K562 (cell line): Measurements from ENCODE around the gene VWA5B1. TPM values are rescaled to one million over a fixed set of nuclear protein-coding genes. Genes with fewer than 3 reads are reported as not detected.

ENCODE experiments used
- ATAC-seq: fragments of 200-7000 bp; cut with Tn5 transposase; 3 replicates; pipeline ENCODE4 v1.9.1; 2020; ENCODE audit warnings: moderate library complexity
- BruUV-seq: library from RNA; stranded (reverse); fragments of 400-500 nt; replicated peaks from 2 replicates; lab custom pipeline; 2021; lab: Mats Ljungman, UMichigan
- CTCF ChIA-PET: fragments of 300-600 bp; formaldehyde crosslinking; extraction: SDS; loops from one replicate; lab custom pipeline; 2021; ENCODE audit warnings: low intra/inter-chr PET ratio; lab: Yijun Ruan, JAX
- POLR2A ChIA-PET: fragments of 300-600, 350-650 bp; sonication (Branson Sonifier 250); formaldehyde crosslinking; extraction: SDS; loops from one replicate; lab custom pipeline; 2021; ENCODE audit warnings: antibody characterized with exemption, inconsistent platforms; lab: Yijun Ruan, JAX
- DNase-seq, 4 experiments: peaks; one replicate each; pipeline versions ENCODE4 v3.0.0 to v3.0.0-alpha.2; 2011 to 2018; ENCODE audit warnings: low spot score in 3 of 4, mixed read lengths in 3 of 4; ENCODE audit errors: extremely low read depth in 1 of 4
- FAIRE-seq: peaks from 2 replicates; lab custom pipeline; 2011; peaks lifted over from hg19 to GRCh38; lab: Jason Lieb, UNC
- H2AFZ ChIP-seq: 2 replicates; pipeline ENCODE4 v1.6.0; 2011; ENCODE audit warnings: low read depth, low read length, control low read depth, inconsistent platforms
- H3K27ac ChIP-seq: fragments of 200-600 bp; 3 replicates; pipeline ENCODE4 v1.8.0; 2011; ENCODE audit warnings: low read depth, mild to moderate bottlenecking, control low read depth, inconsistent platforms, low read length, moderate library complexity, mixed read lengths; ENCODE audit errors: extremely low read depth
- H3K27me3 ChIP-seq, 2 experiments: fragments of 300-600 bp in 1 of 2; 2 replicates in 1 of 2; 3 replicates in 1 of 2; pipeline versions ENCODE4 v1.6.0 to v1.8.0; 2011; ENCODE audit warnings: inconsistent platforms in 2 of 2, low read length in 2 of 2, mild to moderate bottlenecking in 1 of 2, mixed read lengths in 1 of 2, moderate library complexity in 1 of 2; ENCODE audit not compliant: control insufficient read depth in 2 of 2, insufficient read depth in 2 of 2
- H3K36me3 ChIP-seq: fragments of 300-600 bp; 3 replicates; pipeline ENCODE4 v1.8.0; 2011; ENCODE audit warnings: mild to moderate bottlenecking, low read length, inconsistent platforms; ENCODE audit not compliant: control insufficient read depth, insufficient read depth
- H3K4me1 ChIP-seq, 2 experiments: fragments of 200-600 bp in 1 of 2; replicated peaks in 1 of 2; 2 replicates in 1 of 2; 3 replicates in 1 of 2; pipeline versions ENCODE4 v1.5.1 to v1.8.0; 2011; ENCODE audit warnings: inconsistent platforms in 2 of 2, low read length in 2 of 2, mild to moderate bottlenecking in 1 of 2, mixed read lengths in 1 of 2, moderate library complexity in 1 of 2; ENCODE audit not compliant: control insufficient read depth in 2 of 2, insufficient read depth in 2 of 2
- H3K4me2 ChIP-seq: 2 replicates; pipeline ENCODE4 v1.6.1; 2011; ENCODE audit warnings: low read length, control low read depth, inconsistent platforms, mixed read lengths; ENCODE audit not compliant: insufficient read depth
- H3K4me3 ChIP-seq: fragments of 200-600 bp; sonication (generic), shearing (Covaris generic); 2 replicates; pipeline ENCODE4 v1.5.1; 2016; ENCODE audit warnings: control low read depth, inconsistent platforms
- H3K79me2 ChIP-seq: fragments of 200-600 bp; 3 replicates; pipeline ENCODE4 v1.8.0; 2011; ENCODE audit warnings: low read length, inconsistent platforms; ENCODE audit not compliant: control insufficient read depth, insufficient read depth
- H3K9ac ChIP-seq, 2 experiments: 2 replicates each; pipeline versions ENCODE4 v1.6.0 to v1.6.1; 2011; ENCODE audit warnings: low read depth in 2 of 2, low read length in 2 of 2, control low read depth in 1 of 2, inconsistent platforms in 1 of 2, mild to moderate bottlenecking in 1 of 2, mixed read lengths in 1 of 2; ENCODE audit not compliant: insufficient read depth in 1 of 2
- H3K9me1 ChIP-seq: one replicate; pipeline ENCODE4 v1.6.0; 2011; ENCODE audit warnings: inconsistent platforms, mild to moderate bottlenecking, low read length, moderate library complexity; ENCODE audit not compliant: control insufficient read depth, insufficient read depth
- H3K9me3 ChIP-seq: replicated peaks from 2 replicates; pipeline ENCODE4 v1.5.1; 2011; ENCODE audit warnings: low read depth, low read length, inconsistent platforms; ENCODE audit not compliant: control insufficient read depth, insufficient read depth
- H4K20me1 ChIP-seq: replicated peaks from 2 replicates; pipeline ENCODE4 v1.6.1; 2011; ENCODE audit warnings: low read length, inconsistent platforms, mixed read lengths; ENCODE audit not compliant: control insufficient read depth, insufficient read depth
- ADNP ChIP-seq: fragments of 200-800 bp; sonication (Bioruptor generic); IDR thresholded peaks from 2 replicates; pipeline ENCODE4 v1.6.1; 2016; ENCODE audit warnings: missing genetic modification characterization, missing compliant biosample characterization
- CBFA2T2 ChIP-seq: fragments of 450-650 bp; conservative IDR thresholded peaks from 2 replicates; pipeline ENCODE4 v1.6.1; 2017; ENCODE audit warnings: mild to moderate bottlenecking
- DACH1 ChIP-seq: fragments of 450-650 bp; IDR thresholded peaks from 2 replicates; pipeline ENCODE4 v1.6.1; 2018; ENCODE audit not compliant: partially characterized antibody
- EGR1 ChIP-seq: fragments of 450-650 bp; conservative IDR thresholded peaks from 2 replicates; pipeline ENCODE4 v1.6.1; 2017; ENCODE audit warnings: mild to moderate bottlenecking
- FOXJ3 ChIP-seq: sonication (generic); formaldehyde crosslinking; IDR thresholded peaks from 2 replicates; pipeline ENCODE4 v1.4.0; 2020; ENCODE audit warnings: mild to moderate bottlenecking, missing genetic modification reagents
- HNRNPK ChIP-seq: fragments of 200-400 bp; formaldehyde crosslinking; IDR thresholded peaks from one replicate; pipeline ENCODE4 v1.6.1; 2018; ENCODE audit warnings: mild to moderate bottlenecking, low read depth, low read length; ENCODE audit not compliant: poor library complexity, severe bottlenecking
- PHB ChIP-seq: fragments of 250-450 bp; sonication (Bioruptor Pico); IDR thresholded peaks from 2 replicates; pipeline ENCODE4 v1.5.0; 2021
- RAD21 ChIP-seq, 2 experiments: fragments of 250-450 bp in 1 of 2; fragments of 450-650 bp in 1 of 2; sonication (Bioruptor Pico) in 1 of 2; formaldehyde crosslinking in 1 of 2; IDR thresholded peaks in 1 of 2; conservative IDR thresholded peaks in 1 of 2; 2 replicates each; pipeline versions ENCODE4 v1.4.0 to v1.8.0; 2020 to 2022; ENCODE audit warnings: mild to moderate bottlenecking in 2 of 2, moderate library complexity in 1 of 2
- RBM39 ChIP-seq: fragments of 200-400 bp; formaldehyde crosslinking; optimal IDR thresholded peaks from 2 replicates; pipeline ENCODE3; 2018; ENCODE audit warnings: low read depth, low read length
- TGIF2 ChIP-seq: sonication (generic); formaldehyde crosslinking; IDR thresholded peaks from 2 replicates; pipeline ENCODE4 v1.8.1; 2022; ENCODE audit warnings: mild to moderate bottlenecking, missing genetic modification reagents, moderate library complexity
- ZBED1 ChIP-seq: IDR thresholded peaks from 2 replicates; pipeline ENCODE4 v1.6.1; 2014
- ZBTB8A ChIP-seq: fragments of 450-650 bp; IDR thresholded peaks from 2 replicates; pipeline ENCODE4 v1.6.1; 2018; ENCODE audit warnings: mild to moderate bottlenecking, moderate library complexity; ENCODE audit not compliant: partially characterized antibody
- ZNF23 ChIP-seq: fragments of 250-450 bp; sonication (Bioruptor Pico); IDR thresholded peaks from 2 replicates; pipeline ENCODE4 v1.4.0; 2020; ENCODE audit warnings: mild to moderate bottlenecking
- ZNF282 ChIP-seq: sonication (generic); formaldehyde crosslinking; IDR thresholded peaks from 2 replicates; pipeline ENCODE4 v1.8.1; 2023; ENCODE audit warnings: missing genetic modification reagents
- ZNF778 ChIP-seq: fragments of 450-650 bp; formaldehyde crosslinking; IDR thresholded peaks from 2 replicates; pipeline ENCODE4 v1.4.0; 2020; ENCODE audit warnings: mild to moderate bottlenecking, moderate library complexity
- WGBS: fragments of 100-300 bp; shearing (Covaris generic); methylation state at CpG from one replicate; pipeline ENCODE4 v1.1.6; 2016; ENCODE audit warnings: low coverage, mixed read lengths; ENCODE audit not compliant: insufficient coverage; ENCODE audit errors: missing lambda C conversion rate; 5-methylcytosine and 5-hydroxymethylcytosine counted together
- in situ Hi-C: fragments of 300-500 bp; cut with MboI; formaldehyde crosslinking; loops from 4 replicates; pipeline ENCODE4 v1.15.0; 2018; ENCODE audit warnings: inconsistent platforms, mixed read lengths
- intact Hi-C: fragments of 100-400 bp; cut with micrococcal nuclease; formaldehyde crosslinking; loops from 2 replicates; pipeline ENCODE4 v1.14.2; 2022
- polyA plus RNA-seq, 8 experiments: library from polyadenylated mRNA; depleted of rRNA in 4 of 8; stranded (reverse) in 5 of 8; unstranded in 3 of 8; fragments of >200 nt; fragmentation: Nextera tagmentation in 2 of 8; fragmentation: Illumina TruSeq in 1 of 8; extraction: Ambion mirVana in 2 of 8; extraction: Trizol in 1 of 8; gene quantifications; 2 replicates each; pipeline versions ENCODE4 v1.2.1 to v1.2.3, GENCODE V29; 2011 to 2014; ENCODE audit warnings: inconsistent platforms in 1 of 8, missing spikeins in 1 of 8
- total RNA-seq, 7 experiments: library from RNA; depleted of rRNA in 6 of 7; stranded (reverse); fragments of >200 nt in 6 of 7; fragmentation: Illumina TruSeq in 2 of 7; extraction: Trizol in 2 of 7; gene quantifications; 2 replicates each; pipeline versions ENCODE4 v1.2.1 to v1.2.3, GENCODE V29; 2011 to 2021; ENCODE audit warnings: low replicate concordance in 1 of 7
- TF ChIP-seq, protein P1 (sequence below): fragments of 450-650 bp; formaldehyde crosslinking; IDR thresholded peaks from 2 replicates; pipeline ENCODE4 v1.4.0; 2022; ENCODE audit warnings: missing genetic modification characterization
- TF ChIP-seq, protein P2 (sequence below): fragments of 450-650 bp; IDR thresholded peaks from one replicate; pipeline ENCODE4 v1.6.1; 2018; ENCODE audit warnings: mild to moderate bottlenecking, moderate library complexity; ENCODE audit not compliant: partially characterized antibody

Gene VWA5B1
- total and polyA plus RNA-seq, 9 of the 15 experiments (the other 6 are each of a cell fraction or from before 2014, with no cell fraction given): not detected

DNA sequence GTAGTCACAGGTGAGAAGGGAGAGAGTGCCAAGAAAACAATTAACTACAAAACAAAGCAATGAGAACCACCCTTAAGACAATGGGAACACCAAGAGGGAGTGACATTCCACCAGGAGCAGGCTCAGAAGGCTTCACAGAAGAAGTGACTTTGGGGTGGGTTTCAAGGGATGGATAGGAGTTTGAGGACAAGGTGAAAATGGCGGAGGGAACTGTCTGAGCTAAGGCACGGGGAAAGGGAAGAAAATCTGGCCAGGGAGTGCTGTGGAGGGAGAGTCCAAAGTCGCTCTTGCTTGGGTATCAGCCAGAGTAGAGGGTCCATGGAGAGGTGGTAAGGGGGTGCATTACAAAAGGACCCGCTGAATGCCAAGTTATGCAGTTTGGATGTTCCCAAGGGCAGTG is 108.1 kb downstream of the VWA5B1 start (continued):
- no peak for TF ChIP-seq FOXJ3

DNA sequence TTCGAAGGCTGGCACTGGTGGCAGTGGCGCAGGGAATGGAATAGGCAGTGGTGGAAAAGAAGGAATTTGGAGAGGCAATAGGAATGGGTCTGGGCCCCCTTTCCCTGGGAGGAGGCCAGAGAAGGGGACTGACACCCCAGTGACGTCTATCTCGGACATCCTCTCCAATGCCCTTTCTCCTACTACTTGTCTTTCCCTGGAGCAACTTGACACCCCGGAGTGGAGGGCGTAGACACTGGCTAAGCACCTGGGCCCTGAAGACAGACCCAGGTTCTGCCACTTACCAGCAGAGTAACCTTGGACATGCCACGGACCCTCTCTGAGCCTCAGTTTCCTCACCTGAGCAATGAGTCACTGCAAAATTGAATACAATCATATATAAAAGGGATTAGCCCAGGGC is 108.5 kb downstream of the VWA5B1 start:
- Histone ChIP-seq H3K27me3 (peaks cover 3 to 14% of the 10 kb centered on the region in 2 experiments; a peak in 3 of 5 replicates), H3K36me3 (no peaks in the 10 kb centered on the region), H3K9me3 (no peaks in the 10 kb centered on the region), H3K79me2 (no peaks in the 10 kb centered on the region), H3K9ac (no peak overlapping the region), H2AFZ (no peak overlapping the region), H3K9me1 (no peaks in the 10 kb centered on the region), H4K20me1 (0 out of 2 replicates have a peak, but pooled peaks cover 3% of the 10 kb centered on the region), H3K27ac (no peak overlapping the region), H3K4me2 (no peak overlapping the region), H3K4me1 (no peaks in the 10 kb centered on the region; a peak in 1 of 5 replicates), H3K4me3 (no peak overlapping the region)
- intact Hi-C loops (no loop called here), in situ Hi-C loops (no loop called here)
- no peak for ATAC-seq
- 1% methylated on average over 7 of the region's 7 CpGs for WGBS
- BruUV-seq: no TSS peak
- DNase-seq: no peak
- POLR2A ChIA-PET: no interaction called here
- CTCF ChIA-PET: no interaction called here
- no peak for FAIRE-seq
- TF ChIP-seq CBFA2T2 (no peak), ADNP (tag) (no peak), TGIF2 (CRISPR knock-in tag) (no peak), ZNF23 (CRISPR knock-in tag) (no peak), ZNF778 (no peak), EGR1 (no peak), RBM39 (no peak), ZBED1 (no peak), ZBTB8A (no peak), RAD21 (CRISPR knock-in tag; conservative IDR thresholded peaks at IDR 0.05 in 1 of 2, IDR thresholded peaks at IDR 0.05 in 1 of 2) (no peak), DACH1 (no peak), ZNF282 (CRISPR knock-in tag) (no peak), PHB (CRISPR knock-in tag) (no peak), HNRNPK (no peak)
- TF ChIP-seq, protein P1, sequence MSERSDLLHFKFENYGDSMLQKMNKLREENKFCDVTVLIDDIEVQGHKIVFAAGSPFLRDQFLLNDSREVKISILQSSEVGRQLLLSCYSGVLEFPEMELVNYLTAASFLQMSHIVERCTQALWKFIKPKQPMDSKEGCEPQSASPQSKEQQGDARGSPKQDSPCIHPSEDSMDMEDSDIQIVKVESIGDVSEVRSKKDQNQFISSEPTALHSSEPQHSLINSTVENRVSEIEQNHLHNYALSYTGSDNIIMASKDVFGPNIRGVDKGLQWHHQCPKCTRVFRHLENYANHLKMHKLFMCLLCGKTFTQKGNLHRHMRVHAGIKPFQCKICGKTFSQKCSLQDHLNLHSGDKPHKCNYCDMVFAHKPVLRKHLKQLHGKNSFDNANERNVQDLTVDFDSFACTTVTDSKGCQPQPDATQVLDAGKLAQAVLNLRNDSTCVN (CRISPR knock-in tag): no peak
- TF ChIP-seq, protein P2, sequence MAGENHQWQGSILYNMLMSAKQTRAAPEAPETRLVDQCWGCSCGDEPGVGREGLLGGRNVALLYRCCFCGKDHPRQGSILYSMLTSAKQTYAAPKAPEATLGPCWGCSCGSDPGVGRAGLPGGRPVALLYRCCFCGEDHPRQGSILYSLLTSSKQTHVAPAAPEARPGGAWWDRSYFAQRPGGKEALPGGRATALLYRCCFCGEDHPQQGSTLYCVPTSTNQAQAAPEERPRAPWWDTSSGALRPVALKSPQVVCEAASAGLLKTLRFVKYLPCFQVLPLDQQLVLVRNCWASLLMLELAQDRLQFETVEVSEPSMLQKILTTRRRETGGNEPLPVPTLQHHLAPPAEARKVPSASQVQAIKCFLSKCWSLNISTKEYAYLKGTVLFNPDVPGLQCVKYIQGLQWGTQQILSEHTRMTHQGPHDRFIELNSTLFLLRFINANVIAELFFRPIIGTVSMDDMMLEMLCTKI: no peak
